Measurements from ENCODE around the gene RNF130.

RNF130 gene

DNA sequence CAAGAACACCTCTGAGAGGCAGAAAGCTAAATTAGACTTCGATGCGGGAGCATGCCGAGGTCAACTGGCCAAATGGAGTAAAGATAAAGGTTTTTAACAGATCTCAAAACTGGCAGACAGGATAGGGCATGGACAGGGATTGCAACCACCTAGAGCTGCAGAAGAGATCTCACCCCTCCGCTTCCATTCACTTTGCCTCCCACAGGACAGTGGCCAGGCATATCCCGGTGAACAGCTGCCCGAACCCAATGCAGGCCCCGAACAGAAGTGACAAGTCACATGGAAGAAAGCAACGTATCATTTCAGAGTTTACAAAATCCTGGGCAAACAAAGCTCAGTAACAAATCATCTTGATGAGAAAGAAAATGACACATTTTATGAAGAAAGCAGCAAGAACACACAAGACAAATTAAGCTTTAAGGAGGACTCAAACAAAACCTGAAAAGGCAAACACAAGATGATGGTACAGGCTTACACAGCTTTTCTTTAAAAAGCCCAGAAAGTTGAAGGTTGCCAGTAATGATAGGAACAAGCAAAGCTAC lies 18.4 kb downstream of the RNF130 start:
- no peak for DNase-seq (ENCODE audit: low read depth)

DNA sequence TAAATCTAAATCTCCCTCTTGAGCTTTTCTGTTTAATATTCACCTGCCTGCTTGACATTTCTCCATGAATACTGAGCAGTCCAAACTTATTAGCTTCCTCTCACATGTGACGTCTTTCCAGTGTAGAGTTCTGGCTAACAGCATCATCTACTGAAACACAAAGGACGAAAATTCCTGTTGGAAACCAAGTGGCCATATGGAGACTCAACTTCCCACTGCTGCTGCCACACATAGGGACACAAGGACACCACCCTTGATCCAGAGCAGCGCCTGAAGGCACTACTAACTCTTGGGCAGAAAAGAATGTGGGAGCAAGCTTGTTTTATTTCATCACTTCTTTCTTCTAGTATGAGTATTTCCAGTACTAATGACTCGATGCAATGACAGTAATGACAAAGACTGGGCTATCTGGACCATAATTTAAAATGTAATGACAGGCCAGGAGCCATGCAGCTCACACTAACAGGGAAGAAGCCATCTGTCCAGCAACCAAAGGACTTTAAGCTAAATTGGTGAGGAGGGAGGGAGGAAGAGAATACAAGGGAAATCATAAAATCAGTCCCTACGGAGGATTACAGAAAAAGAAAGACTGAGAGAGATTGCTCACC lies 19.2 kb downstream of the RNF130 start:
- DNase-seq (ENCODE audit: low read depth) = no peak

DNA sequence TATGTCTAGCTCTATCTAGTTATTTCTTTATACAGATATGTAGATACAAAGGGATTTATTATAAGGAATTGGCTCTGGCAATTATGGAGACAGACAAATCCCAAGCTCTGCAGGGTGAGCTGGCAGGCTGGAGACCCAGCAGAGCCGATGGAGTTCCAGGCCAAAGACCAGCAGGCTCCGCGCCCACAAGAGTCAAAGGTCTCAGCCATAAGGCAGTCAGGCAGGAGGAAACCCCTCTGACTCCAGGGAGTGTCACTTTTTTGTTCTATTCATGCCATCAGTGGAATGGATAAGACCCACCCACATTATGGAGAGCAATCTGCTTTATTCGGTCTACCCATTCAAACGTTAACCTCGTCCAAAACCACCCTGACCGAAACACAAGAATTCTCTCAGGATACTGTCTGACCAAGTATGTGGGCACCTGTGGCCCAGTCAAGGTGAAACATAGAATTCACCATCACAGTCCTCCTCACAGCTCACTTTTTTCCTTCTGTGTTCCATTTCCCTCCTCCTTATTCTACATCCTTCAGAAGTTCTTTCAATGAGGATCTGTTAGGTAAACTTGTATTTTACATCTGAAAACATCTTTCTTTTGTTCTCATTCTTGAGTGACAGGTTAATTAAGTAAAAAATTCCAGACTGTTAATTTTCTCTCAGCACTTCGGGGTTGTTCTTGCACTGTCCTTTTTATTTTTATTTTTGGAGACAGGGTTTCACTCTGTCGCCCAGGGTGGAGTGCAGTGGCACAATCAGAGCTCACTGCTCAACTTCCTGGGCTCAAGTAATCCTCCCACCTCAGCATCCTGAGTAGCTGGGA lies 21.2 kb downstream of the RNF130 start:
- DNase-seq (ENCODE audit: low read depth) = no peak

DNA sequence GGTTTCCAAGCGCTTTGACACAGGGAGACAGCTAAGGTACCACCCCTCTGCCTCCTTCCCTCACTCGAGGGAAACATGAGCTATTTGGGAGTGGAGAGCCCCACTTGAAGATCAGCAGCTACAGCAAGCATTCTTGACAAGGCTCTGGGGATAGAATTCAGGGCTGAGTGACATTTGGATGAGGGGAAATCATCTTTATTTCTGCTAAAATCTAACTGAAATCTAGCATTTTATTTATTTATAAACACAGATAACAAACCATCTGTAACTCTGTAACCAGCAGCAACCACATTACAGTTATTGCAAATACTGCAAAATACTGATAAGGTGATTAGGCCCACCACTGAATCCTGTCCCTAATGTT lies 22.4 kb downstream of the RNF130 start:
- DNase-seq (ENCODE audit: low read depth) = no peak

DNA sequence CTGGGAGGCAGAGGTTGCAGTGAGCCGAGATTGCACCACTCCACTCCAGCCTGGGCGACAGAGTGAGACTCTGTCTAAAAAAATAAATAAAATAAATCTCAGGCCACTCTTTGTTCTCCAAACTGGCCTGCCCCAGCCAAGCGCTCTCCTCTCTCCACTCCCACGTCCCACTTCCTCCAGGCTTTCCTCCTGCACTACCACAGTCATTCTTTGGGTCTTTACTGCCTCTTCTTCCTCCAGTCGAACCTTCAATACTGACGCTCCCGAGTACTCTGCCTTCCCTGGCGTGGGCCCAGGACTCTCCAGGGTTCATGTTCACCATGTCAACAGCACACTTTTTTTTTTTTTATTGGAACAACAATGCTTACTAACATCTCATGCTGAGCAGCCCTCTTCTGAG lies 23.9 kb downstream of the RNF130 start:
- no peak for DNase-seq (ENCODE audit: low read depth)

DNA sequence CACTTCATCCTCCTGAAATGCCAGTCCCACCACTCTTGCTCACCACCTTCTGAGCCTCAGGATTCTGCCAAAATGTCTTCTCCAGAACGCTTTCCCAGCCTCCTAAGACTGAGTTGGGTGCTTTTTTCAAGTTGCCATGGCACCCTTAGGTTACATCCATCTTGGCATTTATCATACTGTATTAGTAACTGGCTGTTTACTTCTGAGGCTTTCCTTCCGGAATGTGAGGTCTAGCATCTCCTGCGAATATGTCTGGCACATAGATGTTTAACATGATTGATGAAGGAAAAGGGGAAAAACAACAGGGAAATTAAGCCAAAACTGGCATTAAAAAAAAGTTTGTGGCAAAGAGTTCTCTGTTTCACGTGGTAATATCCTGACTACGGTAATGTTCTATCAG lies 24.9 kb downstream of the RNF130 start:
- no peak for DNase-seq (ENCODE audit: low read depth)

DNA sequence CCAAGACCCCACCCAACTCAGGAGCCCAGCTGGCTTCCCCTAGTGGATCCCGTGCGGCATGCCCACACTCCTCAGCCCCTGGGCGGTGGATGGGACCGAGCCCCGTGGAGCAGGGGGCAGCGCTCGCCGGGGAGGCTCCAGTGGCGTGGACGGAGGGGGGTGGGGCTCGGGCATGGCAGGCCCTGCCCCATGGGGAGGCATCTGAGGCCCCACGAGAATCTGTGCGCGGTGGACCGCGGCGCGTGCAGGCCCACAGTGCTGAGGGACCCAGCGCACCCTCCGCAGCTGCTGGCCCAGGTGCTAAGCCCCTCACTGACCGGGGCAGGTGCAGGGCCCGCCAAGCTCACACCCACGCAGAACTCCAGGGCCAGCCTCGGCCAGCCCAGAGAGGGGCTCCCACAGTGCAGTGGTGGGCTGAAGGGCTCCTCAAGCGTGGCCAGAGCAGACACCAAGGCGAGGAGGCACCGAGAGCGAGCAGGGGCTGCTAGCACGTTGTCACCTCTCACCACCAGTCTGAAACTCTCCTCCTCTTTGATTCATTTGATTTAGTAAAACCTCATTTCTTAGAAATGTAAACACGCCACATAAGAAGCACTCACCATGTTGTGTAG lies 25.6 kb downstream of the RNF130 start:
- DNase-seq (ENCODE audit: low read depth) = no peak

DNA sequence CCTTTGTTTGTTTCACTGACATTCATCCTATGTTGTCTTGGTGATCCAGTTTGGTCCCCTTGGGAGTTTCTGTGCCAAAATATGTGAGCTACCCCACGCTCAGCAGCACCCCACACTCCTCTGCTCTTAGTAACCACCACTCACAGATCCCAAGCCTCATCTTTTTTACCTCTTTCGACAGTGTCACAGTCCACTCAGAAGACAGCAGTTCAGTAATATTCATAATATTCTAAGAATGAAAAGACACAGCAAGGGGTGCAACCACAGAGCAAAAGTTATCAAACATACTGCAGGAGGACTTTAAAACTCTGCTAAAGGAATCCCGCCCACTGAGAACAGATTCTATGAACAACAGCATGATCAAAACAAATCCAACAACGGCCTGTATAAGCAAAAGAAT lies 28.2 kb downstream of the RNF130 start:
- no peak for DNase-seq (ENCODE audit: low read depth)

DNA sequence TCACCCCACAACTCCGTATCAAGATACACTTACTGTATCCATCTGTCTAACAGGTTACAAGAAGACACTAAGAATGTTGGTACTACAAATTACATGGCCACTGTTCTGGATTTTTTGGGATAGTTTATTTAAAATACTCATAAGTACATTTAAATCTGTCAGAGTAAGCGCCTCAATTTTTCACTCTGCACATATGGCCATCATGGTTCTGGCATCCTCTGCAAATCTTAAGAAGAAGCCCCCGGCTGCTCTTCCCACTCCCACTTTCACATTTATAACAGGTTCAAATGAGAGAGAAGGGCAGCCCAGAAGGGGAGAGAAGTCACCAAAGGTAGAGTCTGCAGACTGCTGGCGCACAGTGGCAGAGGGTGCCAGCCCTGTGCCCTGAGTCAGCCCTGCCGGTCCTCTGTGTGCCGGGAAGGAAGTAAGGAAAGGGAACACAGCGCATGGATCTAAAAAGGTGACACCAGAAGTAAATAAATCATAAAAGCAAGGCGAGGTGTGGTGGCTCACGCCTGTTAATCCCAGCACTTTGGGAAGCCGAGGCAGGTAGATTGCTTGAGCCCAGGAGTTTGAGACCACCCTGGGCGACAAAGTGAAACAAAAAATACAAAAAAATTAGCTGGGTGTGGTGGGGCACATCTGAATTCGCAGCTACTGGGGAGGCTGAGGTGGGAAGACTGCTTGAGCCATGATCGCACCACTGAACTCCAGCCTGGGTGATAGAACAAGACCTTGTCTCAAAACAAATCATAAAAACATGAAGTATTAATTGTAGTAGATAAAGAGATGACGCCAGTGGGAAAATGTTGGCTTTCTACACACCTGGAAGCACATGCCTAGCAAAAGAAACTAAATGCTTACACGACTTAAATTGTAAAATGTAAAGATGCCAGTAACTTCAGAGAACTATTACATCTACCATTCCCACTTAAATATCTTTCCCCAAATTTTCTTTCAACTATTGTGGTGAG lies 30.0 kb downstream of the RNF130 start:
- no peak for DNase-seq (ENCODE audit: low read depth)

DNA sequence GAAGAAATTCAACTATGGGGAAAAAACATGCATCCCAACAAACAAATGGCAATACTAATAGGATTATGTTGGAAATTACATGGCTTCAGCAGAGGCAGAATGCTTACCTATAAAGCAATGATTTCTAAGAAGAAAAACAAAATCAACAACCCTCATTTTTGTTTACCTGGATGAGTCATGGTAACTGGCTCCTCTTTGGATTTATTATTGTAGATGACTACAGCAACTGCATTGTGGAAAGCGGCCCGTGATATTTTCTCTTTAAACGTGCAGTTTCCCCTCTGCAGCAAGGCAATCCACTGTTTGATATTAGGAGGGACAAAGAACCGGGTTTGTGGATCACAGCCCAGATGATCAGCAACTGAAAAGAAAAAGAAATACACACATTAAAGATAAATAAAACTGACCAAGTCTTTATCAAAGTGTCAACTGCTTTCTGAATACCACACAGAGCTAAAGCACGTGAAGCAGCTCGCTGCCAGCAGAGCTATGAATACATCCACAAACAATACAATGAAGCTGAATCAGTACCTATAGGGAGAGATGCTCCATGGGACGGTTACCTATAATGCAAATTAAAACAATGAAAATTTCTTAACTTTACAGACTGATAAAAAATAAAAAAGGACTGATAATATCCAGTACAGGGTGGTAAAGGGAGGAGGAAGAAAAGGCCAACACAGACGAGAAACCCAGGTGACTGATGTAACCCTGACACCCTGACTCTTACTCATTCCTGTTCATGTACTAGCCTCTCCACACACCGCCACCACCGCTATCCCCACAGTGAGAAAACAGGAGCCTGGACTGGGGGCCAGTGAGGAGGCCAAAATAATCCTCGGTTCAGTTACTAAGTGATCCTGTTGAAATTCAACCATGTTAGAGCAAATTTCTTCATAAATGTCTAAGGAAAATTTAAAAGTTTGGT lies 31.0 kb downstream of the RNF130 start:
- DNase-seq (ENCODE audit: low read depth) = no peak

DNA sequence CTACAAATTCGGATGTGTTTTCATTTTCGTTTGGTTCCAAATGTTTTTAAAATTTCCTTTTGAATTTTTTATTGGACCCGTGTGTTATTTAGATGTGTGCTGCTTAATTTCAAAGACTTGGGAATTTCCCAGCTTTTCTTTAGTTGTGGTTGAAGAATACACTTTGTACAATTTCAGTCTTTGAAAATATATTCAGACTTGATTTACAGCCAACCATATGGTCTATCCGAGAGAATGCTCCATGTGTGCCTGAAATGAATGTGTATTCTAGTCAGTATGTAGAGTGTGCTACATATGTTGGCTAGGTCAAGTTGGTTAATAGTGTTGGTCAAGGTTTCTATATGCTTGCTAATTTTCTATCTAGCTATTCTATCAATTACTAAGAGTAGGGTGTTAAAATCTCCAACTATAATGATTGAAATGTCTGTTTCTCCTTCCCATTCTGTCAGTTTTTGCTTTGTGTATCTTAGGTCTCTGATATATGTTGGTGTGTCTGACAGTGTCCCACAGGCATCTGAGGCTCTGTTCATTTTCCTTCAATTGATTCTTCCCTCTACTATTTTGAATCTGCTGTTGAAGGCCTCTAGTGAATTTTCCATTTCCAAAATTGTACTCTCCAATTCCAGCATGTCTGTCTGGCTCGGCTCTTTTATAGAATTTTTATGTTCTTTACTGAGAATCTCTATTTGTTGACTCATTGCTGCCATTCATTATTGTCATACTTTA lies 36.2 kb downstream of the RNF130 start:
- DNase-seq (ENCODE audit: low read depth) = no peak

DNA sequence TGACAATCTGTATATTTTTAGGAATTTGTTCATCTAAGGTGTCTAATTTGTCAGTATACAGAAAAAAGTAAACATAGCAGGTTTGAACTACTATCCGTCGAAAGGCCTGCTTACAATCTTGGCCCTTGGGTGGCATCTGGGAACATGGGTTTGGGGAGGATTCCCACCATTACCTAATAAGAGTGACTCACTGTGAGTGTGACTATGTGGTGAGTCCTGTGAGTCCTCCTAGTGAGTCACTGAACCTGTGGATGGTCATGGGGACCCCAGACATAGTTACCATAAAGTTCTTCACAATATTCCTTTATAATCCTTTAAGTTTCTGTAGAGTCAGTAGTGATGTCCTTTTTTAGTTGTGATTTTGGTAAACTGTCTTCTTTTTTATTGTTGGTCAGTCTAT lies 37.0 kb downstream of the RNF130 start:
- no peak for DNase-seq (ENCODE audit: low read depth)

DNA sequence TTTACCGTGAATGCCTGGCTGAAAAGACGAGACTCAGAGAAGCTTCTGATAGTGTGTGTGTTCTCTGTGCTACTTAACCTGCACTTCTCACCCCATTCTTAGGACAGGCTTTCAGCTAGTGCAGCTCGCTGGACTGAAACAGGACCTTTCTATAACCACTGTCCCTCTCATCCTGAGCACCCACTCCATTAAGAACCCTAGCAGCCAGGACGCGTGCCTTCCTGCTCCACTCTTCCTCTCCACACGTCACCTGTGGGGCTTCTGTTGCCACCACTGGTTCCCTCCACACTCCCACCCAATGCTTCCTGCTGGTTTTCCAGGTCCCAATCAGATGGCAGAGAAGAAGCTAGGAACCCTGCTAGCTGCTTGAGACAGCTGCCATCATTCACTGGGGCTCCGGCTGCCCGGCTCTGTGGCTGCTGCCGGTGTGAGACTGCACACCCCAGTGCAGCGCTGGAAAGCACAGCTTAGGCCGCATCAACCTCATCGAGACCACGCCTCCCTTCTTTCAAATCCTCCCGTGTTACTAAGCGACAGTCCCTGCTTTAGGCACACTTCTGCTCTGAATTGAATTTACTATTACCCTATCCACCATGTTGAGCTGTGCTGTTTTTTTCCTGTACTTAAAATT lies 44.0 kb downstream of the RNF130 start:
- DNase-seq (ENCODE audit: low read depth) = no peak

DNA sequence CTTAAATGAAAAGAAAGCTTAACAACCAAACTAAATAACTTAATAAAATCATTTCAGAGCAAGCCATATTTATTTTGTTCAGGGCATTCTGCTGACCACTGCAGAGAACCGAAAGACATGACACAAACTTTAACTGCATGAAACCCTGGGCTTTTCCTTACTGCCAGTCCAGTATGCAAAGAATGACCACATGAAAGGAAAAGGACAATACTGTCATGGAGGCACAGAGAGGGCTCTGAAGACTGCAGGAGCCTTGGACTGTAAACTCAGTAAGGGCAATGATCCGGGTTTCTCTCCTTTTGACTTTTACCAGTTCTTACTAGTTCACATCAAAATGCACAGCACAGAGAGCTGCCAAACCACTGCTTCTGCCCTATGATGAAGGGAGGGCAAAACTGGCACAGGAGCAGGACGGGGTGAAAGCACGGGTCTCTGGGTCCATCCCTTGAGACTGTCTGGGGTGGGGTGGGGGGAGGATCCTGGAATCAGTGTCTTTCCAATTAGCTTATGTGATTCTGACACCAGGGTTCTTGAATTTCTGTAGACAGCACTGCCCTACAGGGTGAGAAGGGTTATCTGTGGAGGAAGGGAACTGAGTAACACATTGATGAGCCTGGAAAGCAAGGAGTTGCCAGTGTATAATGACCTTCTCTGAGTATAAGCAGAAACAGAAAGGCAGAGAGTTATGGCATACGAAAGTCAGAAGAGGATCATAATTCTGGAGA lies 44.7 kb downstream of the RNF130 start:
- no peak for DNase-seq (ENCODE audit: low read depth)

DNA sequence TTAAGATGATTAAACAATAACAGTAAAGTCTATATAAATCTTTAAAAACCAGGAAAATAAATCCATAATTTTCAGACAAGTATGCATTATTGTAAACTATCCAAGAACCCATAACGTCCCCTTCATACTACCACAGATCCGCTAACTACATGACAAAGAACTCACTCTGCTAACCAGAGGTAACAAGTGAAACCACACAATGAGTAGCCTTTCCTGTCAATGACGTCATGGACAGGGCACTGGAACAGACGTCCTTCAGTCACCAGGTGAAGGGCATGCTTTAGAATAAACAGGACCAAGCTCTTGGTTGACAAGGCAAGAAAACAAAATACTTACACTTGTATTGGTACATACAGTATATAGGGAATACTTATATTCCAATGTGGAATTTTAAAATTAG lies 45.2 kb downstream of the RNF130 start:
- no peak for DNase-seq (ENCODE audit: low read depth)

DNA sequence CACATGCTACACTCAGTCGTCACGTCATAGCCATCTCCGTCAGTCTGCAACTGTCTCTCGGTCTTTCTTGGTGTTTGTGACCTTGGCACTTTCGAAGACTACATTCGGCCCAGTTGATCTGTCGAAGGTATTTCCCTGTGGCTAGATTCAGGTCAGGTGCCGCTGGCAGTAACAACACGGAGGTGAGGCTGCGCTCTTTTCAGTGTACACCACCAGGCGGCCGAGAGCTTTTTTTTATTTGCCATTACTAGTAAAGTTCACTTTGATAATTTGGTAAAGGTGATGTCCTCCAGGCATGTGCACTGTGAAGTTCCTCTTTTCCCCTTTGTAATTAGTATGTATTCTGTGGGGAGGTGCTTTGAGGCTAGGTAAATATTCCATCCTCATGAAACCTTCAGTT lies 49.7 kb downstream of the RNF130 start:
- no peak for DNase-seq (ENCODE audit: low read depth)

DNA sequence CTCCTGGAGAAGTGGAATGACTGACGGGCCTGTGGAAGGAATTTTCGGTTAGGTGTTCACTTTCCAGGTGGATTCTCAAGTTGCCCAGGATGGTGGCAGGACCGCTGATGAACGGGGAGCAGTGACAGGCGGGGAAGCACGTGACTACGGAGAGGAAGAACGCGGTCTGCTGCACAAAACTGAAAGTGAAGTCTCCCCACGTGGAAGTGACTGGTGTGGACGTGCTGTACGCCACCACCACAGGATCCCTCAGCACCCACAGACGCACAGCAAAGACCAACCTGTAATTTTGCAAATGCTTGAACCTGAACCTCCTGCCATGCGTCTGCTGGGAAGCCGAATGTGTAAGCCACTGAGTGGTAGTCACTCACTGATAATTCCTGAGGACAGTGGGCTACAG lies 51.4 kb downstream of the RNF130 start:
- DNase-seq (ENCODE audit: low read depth) = no peak

DNA sequence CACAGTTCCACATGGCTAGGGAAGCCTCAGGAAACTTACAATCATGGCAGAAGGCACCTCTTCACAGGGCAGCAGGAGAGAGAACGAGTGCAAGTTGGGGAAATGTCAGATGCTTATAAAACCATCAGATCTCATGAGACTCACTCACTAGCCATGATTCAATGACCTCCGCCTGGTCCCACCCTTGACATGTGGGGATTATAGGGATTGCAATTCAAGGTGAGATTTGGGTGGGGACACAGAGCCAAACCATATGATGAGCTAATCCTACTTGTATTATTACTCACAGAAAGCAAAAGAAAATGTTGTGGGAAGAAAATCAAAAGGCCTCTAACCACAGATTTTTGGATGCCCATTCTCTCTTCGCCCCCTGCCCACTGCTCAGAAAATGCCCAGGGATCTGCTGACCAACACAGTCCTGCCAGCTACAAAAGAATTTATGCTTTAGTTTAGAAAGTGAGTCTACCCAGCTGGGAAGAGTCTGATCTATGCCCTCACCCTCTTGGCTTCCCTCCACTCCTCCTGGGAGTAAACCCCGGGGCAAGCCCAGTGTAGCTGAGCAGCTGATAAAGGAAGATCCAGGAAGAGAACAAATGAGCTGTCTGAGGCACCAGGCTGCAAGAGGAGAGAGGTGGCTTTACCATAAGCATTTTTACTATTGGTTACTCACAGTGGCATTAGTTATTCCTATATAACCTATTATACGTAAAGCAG lies 53.1 kb downstream of the RNF130 start:
- no peak for DNase-seq (ENCODE audit: low read depth)

Data from stimulated activated CD8-positive, alpha-beta memory T cell treated with anti-CD3 and anti-CD28 coated beads, Interleukin-12 subunit alpha, Interleukin-12 subunit beta, amount 100 ng/mL, for 1 hour (primary cell).